Keratinocyte (primary cell): ENCODE measurements around the gene PIBF1. TPM values are rescaled to one million over a fixed set of nuclear protein-coding genes. Genes with fewer than 3 reads are reported as not detected.

Experiments
- DNase-seq: peaks from one replicate; pipeline ENCODE4 v3.0.0-alpha.2; 2011; ENCODE audit warnings: low read depth, missing footprints, low spot score
- FAIRE-seq: peaks from 2 replicates; lab custom pipeline; 2011; peaks lifted over from hg19 to GRCh38; lab: Jason Lieb, UNC
- H2AFZ ChIP-seq: 2 replicates; pipeline ENCODE4 v1.6.0; 2012; ENCODE audit warnings: low read length, control low read depth, inconsistent platforms; ENCODE audit not compliant: control insufficient read depth
- H3K27ac ChIP-seq: 2 replicates; pipeline ENCODE4 v1.5.1; 2011; ENCODE audit warnings: low read length; ENCODE audit not compliant: control insufficient read depth, insufficient read depth
- H3K27me3 ChIP-seq: 3 replicates; pipeline ENCODE4 v1.6.0; 2011; ENCODE audit warnings: low read length; ENCODE audit not compliant: control insufficient read depth, insufficient read depth; ENCODE audit errors: extremely low read depth
- H3K36me3 ChIP-seq, 2 experiments: 2 replicates in 1 of 2; 3 replicates in 1 of 2; pipeline ENCODE4 v1.5.1; 2011; ENCODE audit warnings: low read length in 2 of 2, mild to moderate bottlenecking in 1 of 2; ENCODE audit not compliant: control insufficient read depth in 2 of 2, insufficient read depth in 2 of 2; ENCODE audit errors: extremely low read depth in 1 of 2
- H3K4me1 ChIP-seq: 3 replicates; pipeline ENCODE4 v1.5.1; 2011; ENCODE audit warnings: low read length; ENCODE audit not compliant: control insufficient read depth, insufficient read depth; ENCODE audit errors: extremely low read depth
- H3K4me2 ChIP-seq: 3 replicates; pipeline ENCODE4 v1.6.0; 2011; ENCODE audit warnings: low read depth, low read length; ENCODE audit not compliant: control insufficient read depth, insufficient read depth; ENCODE audit errors: extremely low read depth
- H3K4me3 ChIP-seq, 3 experiments: fragments of 200-600 bp in 1 of 3; sonication (generic) in 1 of 3; 2 replicates in 2 of 3; 3 replicates in 1 of 3; pipeline ENCODE4 v1.5.1; 2011 to 2016; ENCODE audit warnings: low read length in 3 of 3, mild to moderate bottlenecking in 3 of 3, control low read depth in 2 of 3, inconsistent platforms in 1 of 3, low read depth in 1 of 3, mixed read lengths in 1 of 3, mixed run types in 1 of 3, moderate library complexity in 1 of 3; ENCODE audit not compliant: control insufficient read depth in 2 of 3, insufficient read depth in 2 of 3; ENCODE audit errors: extremely low read depth in 1 of 3
- H3K79me2 ChIP-seq: 2 replicates; pipeline ENCODE4 v1.6.0; 2012; ENCODE audit warnings: low read length; ENCODE audit not compliant: control insufficient read depth, insufficient read depth
- H3K9ac ChIP-seq: 3 replicates; pipeline ENCODE4 v1.6.0; 2011; ENCODE audit warnings: low read length; ENCODE audit not compliant: control insufficient read depth, insufficient read depth; ENCODE audit errors: extremely low read depth
- H3K9me1 ChIP-seq: 3 replicates; pipeline ENCODE4 v1.6.0; 2011; ENCODE audit warnings: low read length; ENCODE audit not compliant: control insufficient read depth, insufficient read depth; ENCODE audit errors: extremely low read depth
- H3K9me3 ChIP-seq: 2 replicates; pipeline ENCODE4 v1.5.1; 2012; ENCODE audit warnings: low read depth, low read length; ENCODE audit not compliant: control insufficient read depth
- H4K20me1 ChIP-seq: 3 replicates; pipeline ENCODE4 v1.6.0; 2011; ENCODE audit warnings: low read length; ENCODE audit not compliant: control insufficient read depth, insufficient read depth; ENCODE audit errors: extremely low read depth
- EZH2 ChIP-seq: IDR thresholded peaks from one replicate; pipeline ENCODE4 v1.6.1; 2012; ENCODE audit warnings: inconsistent platforms, mild to moderate bottlenecking, low read length, moderate library complexity
- dilution Hi-C: fragments of 300-500 bp; cut with MboI; formaldehyde crosslinking; loops from one replicate; pipeline ENCODE4 v1.7.0; 2020; ENCODE audit warnings: low sequenced_read_pairs; ENCODE audit not compliant: extremely low pct_ligation_motif_present
- polyA plus RNA-seq, 5 experiments: library from polyadenylated mRNA; depleted of rRNA in 3 of 5; stranded (reverse) in 3 of 5; stranded (forward) in 1 of 5; unstranded in 1 of 5; fragments of >200 nt; gene quantifications; 1 replicate in 1 of 5; 2 replicates in 3 of 5; 3 replicates in 1 of 5; pipeline versions ENCODE4 v1.2.1 to v1.2.3, GENCODE V29; 2011 to 2012; ENCODE audit warnings: missing spikeins in 2 of 5, low read depth in 1 of 5, low replicate concordance in 1 of 5
- TF ChIP-seq, protein P1 (sequence below), 3 experiments: IDR thresholded peaks in 1 of 3; conservative IDR thresholded peaks in 1 of 3; optimal IDR thresholded peaks in 1 of 3; 2 replicates in 2 of 3; 3 replicates in 1 of 3; pipeline versions ENCODE3 to v1.5.1; 2011; ENCODE audit warnings: low read length in 3 of 3, mild to moderate bottlenecking in 3 of 3, moderate library complexity in 2 of 3, control low read depth in 1 of 3, inconsistent platforms in 1 of 3; ENCODE audit not compliant: insufficient read depth in 2 of 3; ENCODE audit errors: extremely low read depth in 1 of 3

The PIBF1 gene
- polyA plus RNA-seq, 1 donor (not counting 4 experiments of a cell fraction or from before 2014, with no cell fraction given) = 9.1 TPM

DNA sequence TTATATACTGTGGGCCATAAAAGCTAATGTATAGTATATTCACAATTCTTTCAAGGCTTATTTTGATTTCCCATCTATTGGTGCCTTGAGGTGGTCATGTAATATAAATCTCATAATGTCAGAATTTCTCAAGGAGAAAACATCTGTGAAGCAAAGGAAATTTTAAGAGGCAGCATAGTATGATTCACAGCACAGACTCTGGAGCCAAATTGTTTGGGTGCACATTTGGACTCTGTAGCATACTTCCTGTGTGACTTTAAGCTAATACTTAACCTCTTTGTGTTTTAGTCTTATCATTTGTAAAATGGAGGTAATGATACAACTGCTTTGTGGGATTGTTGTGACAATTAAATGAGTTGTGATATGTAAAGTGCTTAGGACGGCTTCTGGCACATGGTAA is 67.6 kb downstream of the PIBF1 start:
- no peak for TF ChIP-seq EZH2
- TF ChIP-seq, protein P1, sequence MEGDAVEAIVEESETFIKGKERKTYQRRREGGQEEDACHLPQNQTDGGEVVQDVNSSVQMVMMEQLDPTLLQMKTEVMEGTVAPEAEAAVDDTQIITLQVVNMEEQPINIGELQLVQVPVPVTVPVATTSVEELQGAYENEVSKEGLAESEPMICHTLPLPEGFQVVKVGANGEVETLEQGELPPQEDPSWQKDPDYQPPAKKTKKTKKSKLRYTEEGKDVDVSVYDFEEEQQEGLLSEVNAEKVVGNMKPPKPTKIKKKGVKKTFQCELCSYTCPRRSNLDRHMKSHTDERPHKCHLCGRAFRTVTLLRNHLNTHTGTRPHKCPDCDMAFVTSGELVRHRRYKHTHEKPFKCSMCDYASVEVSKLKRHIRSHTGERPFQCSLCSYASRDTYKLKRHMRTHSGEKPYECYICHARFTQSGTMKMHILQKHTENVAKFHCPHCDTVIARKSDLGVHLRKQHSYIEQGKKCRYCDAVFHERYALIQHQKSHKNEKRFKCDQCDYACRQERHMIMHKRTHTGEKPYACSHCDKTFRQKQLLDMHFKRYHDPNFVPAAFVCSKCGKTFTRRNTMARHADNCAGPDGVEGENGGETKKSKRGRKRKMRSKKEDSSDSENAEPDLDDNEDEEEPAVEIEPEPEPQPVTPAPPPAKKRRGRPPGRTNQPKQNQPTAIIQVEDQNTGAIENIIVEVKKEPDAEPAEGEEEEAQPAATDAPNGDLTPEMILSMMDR (optimal IDR thresholded peaks at IDR 0.05 in 1 of 3, IDR thresholded peaks at IDR 0.05 in 1 of 3, conservative IDR thresholded peaks at IDR 0.05 in 1 of 3; ENCODE audit: extremely low read depth in 1 of 3, insufficient read depth in 2 of 3, low read length in 3 of 3) = no peak
- Histone ChIP-seq H3K27ac (no peak overlapping the region), H3K27me3 (no peaks in the 10 kb centered on the region), H3K4me3 (no peak overlapping the region), H3K9me1 (no peaks in the 10 kb centered on the region), H3K4me2 (no peak overlapping the region), H3K9ac (no peak overlapping the region), H4K20me1 (no peaks in the 10 kb centered on the region), H3K36me3 (peaks cover 3 to 4% of the 10 kb centered on the region in 2 experiments), H3K4me1 (no peaks in the 10 kb centered on the region), H3K9me3 (no peaks in the 10 kb centered on the region), H3K79me2 (no peaks in the 10 kb centered on the region), H2AFZ (no peak overlapping the region)
- DNase-seq = no peak
- no peak for FAIRE-seq
- dilution Hi-C loops = no loop called here

DNA sequence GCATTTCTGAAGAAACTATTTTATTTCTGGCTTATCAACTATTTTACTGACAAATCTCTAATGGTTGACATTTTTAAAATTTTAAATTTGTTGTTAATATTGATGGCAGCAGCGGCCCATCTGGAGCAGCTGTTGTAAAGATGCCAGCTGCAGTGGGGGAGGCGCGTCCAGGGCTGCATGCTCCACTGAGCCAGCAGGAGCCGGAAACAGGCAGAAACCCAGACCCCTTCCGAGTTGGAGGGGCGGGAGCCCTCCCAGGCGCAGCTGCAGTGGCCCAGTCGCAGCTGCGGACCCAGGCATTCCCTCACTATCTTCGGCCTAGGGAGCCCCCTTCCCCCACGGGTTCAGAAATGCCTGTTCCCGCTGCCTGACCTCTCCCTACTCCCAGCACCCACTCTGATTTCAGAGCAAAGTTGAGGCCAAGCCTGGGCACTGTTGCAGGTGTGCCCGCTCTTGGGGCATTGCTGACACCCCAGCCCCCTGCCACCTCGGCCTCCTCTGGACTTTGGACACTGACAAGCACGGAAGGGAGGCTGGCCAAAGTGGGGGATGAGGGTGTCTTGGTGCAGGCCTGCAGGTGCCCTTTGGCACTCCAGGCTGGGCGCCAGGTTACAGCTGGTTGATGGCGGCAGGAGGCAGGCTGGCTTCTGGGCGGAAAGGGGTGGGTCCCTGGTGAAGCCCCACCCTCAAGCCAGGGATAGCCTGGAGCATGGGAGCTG is 69.2 kb downstream of the PIBF1 start:
- no peak for FAIRE-seq
- no peaks in the 10 kb centered on the region for H3K4me1 ChIP-seq

More for the DNA sequence above, 69.2 kb downstream of the PIBF1 start:
- H2AFZ ChIP-seq = no peak overlapping the region
- no peak overlapping the region for H3K9ac ChIP-seq
- H3K4me2 ChIP-seq = no peak overlapping the region
- no peak for TF ChIP-seq EZH2
- TF ChIP-seq, protein P1 (optimal IDR thresholded peaks at IDR 0.05 in 1 of 3, IDR thresholded peaks at IDR 0.05 in 1 of 3, conservative IDR thresholded peaks at IDR 0.05 in 1 of 3; ENCODE audit: extremely low read depth in 1 of 3, insufficient read depth in 2 of 3, low read length in 3 of 3) = no peak
- H3K9me3 ChIP-seq = no peaks in the 10 kb centered on the region
- no peak overlapping the region for H3K4me3 ChIP-seq
- peaks cover 3 to 4% of the 10 kb centered on the region in 2 experiments for H3K36me3 ChIP-seq
- H4K20me1 ChIP-seq = no peaks in the 10 kb centered on the region
- H3K79me2 ChIP-seq = no peaks in the 10 kb centered on the region
- dilution Hi-C loops = no loop called here
- H3K27me3 ChIP-seq = no peaks in the 10 kb centered on the region
- H3K27ac ChIP-seq = no peak overlapping the region
- no peaks in the 10 kb centered on the region for H3K9me1 ChIP-seq
- DNase-seq = no peak
